K562 (cell line): ENCODE results near the gene CLASP1.

ENCODE experiments used
- BCLAF1 ChIP-seq, 2 experiments: fragments of 450-650 bp in 1 of 2; IDR thresholded peaks; 2 replicates each; pipeline ENCODE4 v1.6.1; 2011 to 2017; ENCODE audit warnings: low read depth in 2 of 2, antibody characterized with exemption in 1 of 2, borderline replicate concordance in 1 of 2, low read length in 1 of 2, mild to moderate bottlenecking in 1 of 2, mixed read lengths in 1 of 2; ENCODE audit not compliant: control insufficient read depth in 1 of 2
- CCAR2 ChIP-seq: fragments of 200-400 bp; formaldehyde crosslinking; IDR thresholded peaks from 2 replicates; pipeline ENCODE4 v1.6.1; 2017; ENCODE audit warnings: mild to moderate bottlenecking, low read depth, low read length
- GABPA ChIP-seq: fragments of 200-800 bp; sonication (Bioruptor generic); conservative IDR thresholded peaks from 2 replicates; pipeline ENCODE4 v1.6.1; 2016; ENCODE audit warnings: low read depth, missing genetic modification characterization, missing compliant biosample characterization
- JUND ChIP-seq, 2 experiments: IDR thresholded peaks; 2 replicates in 1 of 2; 3 replicates in 1 of 2; pipeline ENCODE4 v1.6.1; 2011; ENCODE audit warnings: borderline replicate concordance in 2 of 2, low read depth in 2 of 2, low read length in 2 of 2, improper control_type of control experiment in 1 of 2, missing biosample characterization in 1 of 2, missing genetic modification characterization in 1 of 2, missing genetic modification reagents in 1 of 2
- SP1 ChIP-seq: sonication (generic); formaldehyde crosslinking; IDR thresholded peaks from 2 replicates; pipeline ENCODE4 v1.8.1; 2022; ENCODE audit warnings: mild to moderate bottlenecking, missing genetic modification reagents
- TEAD1 ChIP-seq, 2 experiments: fragments of 450-650 bp in 1 of 2; sonication (generic) in 1 of 2; formaldehyde crosslinking; IDR thresholded peaks; 2 replicates each; pipeline versions ENCODE4 v1.4.0 to v1.8.0; 2020 to 2022; ENCODE audit warnings: mild to moderate bottlenecking in 2 of 2, missing genetic modification reagents in 1 of 2
- ZNF354B ChIP-seq: fragments of 250-450 bp; sonication (Bioruptor Pico); IDR thresholded peaks from 2 replicates; pipeline ENCODE4 v1.4.0; 2020
- TF ChIP-seq, protein P1 (sequence below): sonication (generic); formaldehyde crosslinking; IDR thresholded peaks from 2 replicates; pipeline ENCODE4 v1.8.0; 2022; ENCODE audit warnings: missing genetic modification reagents, mild to moderate bottlenecking, moderate library complexity, borderline replicate concordance
- TF ChIP-seq, protein P2 (sequence below): sonication (generic); formaldehyde crosslinking; IDR thresholded peaks from 2 replicates; pipeline ENCODE4 v1.8.1; 2023; ENCODE audit warnings: mild to moderate bottlenecking, missing genetic modification reagents, moderate library complexity

DNA sequence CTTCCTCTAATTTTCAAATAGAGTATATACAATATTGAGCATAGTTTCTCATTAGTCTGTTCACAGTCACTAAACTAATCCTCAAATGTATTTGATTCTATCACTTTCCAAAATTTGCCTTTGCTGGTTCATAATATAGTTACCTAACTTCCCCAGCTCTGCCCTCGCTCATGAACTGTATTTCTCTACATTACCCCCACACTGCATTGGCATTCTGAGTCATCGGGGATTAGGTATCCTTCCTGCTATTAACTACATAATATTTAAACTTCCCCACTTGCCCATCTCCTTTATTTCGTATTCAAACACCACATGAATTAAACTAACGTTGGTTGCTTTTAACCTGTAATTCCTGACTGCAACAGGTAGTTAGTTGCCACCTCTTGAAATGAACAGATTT, 14.8 kb upstream of the CLASP1 start:
- TF ChIP-seq JUND (IDR thresholded peaks at IDR 0.05; ENCODE audit: borderline replicate concordance, low read depth, low read length) (no peak), JUND (tag; IDR thresholded peaks at IDR 0.05; ENCODE audit: borderline replicate concordance, low read depth, low read length) (no peak), CCAR2 (no peak), TEAD1 (CRISPR knock-in tag; IDR thresholded peaks at IDR 0.05) (no peak), GABPA (tag) (no peak), SP1 (CRISPR knock-in tag) (no peak), BCLAF1 (IDR thresholded peaks at IDR 0.05; ENCODE audit: borderline replicate concordance in 1 of 2, control insufficient read depth in 1 of 2, low read depth in 2 of 2, low read length in 1 of 2) (no peak), ZNF354B (CRISPR knock-in tag) (no peak)
- TF ChIP-seq, protein P1, sequence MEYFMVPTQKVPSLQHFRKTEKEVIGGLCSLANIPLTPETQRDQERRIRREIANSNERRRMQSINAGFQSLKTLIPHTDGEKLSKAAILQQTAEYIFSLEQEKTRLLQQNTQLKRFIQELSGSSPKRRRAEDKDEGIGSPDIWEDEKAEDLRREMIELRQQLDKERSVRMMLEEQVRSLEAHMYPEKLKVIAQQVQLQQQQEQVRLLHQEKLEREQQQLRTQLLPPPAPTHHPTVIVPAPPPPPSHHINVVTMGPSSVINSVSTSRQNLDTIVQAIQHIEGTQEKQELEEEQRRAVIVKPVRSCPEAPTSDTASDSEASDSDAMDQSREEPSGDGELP, result no peak
- TF ChIP-seq, protein P2, sequence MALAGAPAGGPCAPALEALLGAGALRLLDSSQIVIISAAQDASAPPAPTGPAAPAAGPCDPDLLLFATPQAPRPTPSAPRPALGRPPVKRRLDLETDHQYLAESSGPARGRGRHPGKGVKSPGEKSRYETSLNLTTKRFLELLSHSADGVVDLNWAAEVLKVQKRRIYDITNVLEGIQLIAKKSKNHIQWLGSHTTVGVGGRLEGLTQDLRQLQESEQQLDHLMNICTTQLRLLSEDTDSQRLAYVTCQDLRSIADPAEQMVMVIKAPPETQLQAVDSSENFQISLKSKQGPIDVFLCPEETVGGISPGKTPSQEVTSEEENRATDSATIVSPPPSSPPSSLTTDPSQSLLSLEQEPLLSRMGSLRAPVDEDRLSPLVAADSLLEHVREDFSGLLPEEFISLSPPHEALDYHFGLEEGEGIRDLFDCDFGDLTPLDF (CRISPR knock-in tag), result no peak
